NCI-H345 (cell line): ENCODE data around the gene CD81.
"Not testable (repeated sequence)": the region's sequence is repeated elsewhere in the genome, so short reads cannot be mapped to it uniquely, and the experiment has no call there.

Source experiments
- DNase-seq: peaks from one replicate; lab custom pipeline; 2025; lab: John Stamatoyannopoulos, UW

Gene CD81, protein sequence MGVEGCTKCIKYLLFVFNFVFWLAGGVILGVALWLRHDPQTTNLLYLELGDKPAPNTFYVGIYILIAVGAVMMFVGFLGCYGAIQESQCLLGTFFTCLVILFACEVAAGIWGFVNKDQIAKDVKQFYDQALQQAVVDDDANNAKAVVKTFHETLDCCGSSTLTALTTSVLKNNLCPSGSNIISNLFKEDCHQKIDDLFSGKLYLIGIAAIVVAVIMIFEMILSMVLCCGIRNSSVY

DNA sequence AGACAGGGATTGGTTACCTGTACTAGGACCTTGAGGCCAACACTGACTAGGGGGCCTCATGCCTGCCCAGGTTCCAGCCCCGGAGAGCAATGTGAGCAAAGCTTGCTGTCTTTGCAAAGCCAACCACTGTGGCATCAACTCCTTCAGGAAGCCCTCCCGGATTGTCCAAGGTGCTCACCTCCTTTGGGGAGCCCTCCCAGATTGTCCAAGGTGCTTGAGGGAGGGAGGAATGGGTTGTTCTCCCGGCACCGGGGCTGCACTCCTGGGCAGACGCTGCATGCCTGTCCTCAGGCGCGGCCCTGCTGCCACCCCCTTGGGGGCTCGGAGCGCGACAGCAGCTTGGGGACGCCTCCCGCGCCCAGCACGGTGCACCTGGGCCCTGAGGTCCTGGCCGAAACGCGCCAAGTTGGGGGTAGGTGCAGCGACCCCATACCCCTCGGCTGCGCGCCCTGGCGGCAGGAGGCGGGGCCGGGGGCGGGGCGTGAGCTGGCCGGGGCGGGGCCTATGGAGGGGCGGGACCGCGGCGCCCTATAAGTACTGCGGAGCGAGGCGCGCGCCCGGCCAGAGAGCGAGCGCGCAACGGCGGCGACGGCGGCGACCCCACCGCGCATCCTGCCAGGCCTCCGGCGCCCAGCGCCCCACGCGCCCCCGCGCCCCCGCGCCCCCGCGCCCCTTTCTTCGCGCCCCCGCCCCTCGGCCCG is at the start of gene CD81:
CD81 (plus strand) TSS at position 560 of the 701 bp plus-strand sequence. CDS start 240 bp downstream, outside the sequence.
- peak; percentile 9 for DNase-seq

DNA sequence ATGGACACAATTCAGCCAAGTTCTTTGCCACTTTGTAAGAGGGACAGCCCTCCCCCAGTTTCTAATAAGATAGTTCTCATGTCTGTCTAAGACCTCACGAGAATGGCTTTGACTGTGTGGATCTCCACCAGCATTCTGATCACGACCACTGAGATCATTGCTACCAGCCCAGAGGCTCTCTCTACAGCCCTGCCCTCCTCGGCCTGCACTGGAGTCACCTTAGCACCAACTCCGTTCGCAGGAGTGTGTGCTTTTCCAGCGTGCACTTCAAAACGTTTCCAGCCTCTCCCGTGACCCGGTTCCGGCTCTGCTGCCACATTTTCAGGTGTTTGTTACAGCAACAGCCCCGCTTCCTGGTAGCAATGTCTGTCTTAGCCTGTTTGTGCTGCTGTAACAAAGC is 49.1 kb upstream of the CD81 start:
- DNase-seq: no peak

DNA sequence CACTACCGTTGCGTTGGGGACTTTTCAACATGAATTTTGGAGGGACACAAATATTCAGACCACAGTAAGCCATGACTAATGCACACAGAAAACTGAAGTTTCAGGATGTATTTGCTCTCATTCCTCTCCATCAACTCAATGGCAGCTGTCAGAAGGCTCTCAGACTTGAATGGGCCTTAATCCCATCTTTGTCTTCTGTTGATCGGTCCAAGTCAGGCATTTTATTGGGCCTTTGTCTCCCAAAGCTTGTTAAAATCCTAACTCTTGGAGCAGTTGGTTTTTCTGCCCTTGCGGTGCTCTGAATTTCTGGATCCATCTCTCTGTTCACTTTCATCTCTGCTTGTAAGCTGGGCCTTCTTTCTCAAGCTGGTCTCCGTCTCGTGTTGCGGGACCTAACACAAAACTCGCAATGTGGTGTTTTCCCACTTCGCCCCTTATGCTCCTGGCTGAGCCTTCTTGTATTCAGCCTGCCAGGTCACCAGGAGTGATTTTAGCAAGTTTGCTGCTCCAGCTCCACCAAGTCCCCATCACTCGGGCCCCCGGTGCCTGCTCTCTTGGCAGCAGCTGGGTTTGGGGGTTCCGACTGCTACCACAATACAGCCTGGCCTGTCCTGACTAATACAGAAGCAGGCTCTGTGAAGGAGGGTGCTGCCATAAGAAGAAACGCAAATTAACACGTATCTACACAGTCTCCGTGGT is 48.3 kb upstream of the CD81 start:
- DNase-seq: no peak

DNA sequence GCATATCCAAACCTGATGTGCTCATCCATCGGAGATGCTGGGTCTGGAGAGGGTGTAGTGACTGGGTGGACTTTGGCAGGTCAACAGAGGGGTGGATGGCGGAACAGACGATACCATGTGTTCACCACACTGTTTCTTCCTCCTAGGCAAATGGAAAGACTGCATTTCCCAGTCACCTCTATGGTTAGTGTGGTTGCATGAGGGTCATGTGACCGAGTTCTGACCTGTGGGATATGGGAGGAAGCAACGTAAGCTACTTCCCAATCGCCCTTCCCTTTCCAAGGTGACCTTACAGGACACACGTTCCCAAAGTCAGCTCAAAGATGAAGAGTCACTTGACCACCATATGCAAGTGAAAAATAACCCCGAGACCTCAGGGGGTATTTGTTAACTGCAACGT is 47.6 kb upstream of the CD81 start:
- DNase-seq: no peak

DNA sequence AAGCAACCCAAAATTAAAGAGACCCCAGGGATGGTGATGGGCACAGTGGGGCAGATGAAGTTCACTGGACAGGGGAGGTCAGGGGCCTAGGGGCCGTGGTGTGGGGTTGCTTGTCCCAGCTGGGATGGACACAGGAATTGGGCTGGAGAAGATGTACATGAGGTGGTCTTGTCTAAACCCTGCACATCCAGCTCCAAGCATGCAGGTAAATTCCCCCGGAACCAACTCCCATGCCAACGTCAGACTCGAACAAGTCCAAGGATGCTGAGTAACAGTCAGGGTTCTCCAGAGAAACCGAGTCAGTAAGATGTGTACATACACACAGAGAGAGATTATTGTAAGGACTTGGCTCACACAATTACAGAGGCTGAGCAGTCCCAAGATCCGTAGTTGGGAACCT is 46.4 kb upstream of the CD81 start:
- DNase-seq: no peak

DNA sequence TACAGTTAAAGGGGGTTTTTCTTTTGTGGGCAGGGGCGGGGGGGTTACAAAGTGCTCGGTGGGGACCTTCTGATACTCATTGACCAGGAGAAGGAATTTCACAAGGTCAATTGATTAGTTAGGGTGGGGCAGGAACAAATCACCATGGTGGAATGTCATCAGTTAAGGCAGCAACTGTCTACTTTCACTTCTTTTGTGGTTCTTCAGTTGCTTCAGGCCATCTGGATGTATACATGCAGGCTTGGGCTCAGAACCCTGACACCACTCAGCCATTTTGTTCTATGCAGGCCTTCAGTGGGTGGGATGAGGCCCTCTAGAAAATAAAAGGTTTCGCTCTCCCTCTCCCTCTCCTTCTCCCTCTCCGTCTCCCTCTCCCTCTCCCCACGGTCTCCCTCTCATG is 45.7 kb upstream of the CD81 start:
- DNase-seq: no peak

DNA sequence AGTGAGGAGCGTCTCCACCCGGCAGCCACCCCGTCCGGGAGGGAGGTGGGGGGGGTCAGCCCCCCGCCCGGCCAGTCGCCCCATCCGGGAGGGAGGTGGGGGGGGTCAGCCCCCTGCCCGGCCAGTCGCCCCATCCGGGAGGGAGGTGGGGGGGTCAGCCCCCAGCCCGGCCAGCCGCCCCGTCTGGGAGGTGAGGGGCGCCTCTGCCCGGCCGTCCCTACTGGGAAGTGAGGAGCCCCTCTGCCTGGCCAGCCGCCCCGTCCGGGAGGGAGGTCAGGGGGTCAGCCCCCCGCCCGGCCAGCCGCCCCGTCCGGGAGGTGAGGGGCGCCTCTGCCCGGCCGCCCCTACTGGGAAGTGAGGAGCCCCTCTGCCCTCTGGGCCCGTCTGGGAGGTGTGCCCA is 44.5 kb upstream of the CD81 start:
- DNase-seq: not testable (repeated sequence)

DNA sequence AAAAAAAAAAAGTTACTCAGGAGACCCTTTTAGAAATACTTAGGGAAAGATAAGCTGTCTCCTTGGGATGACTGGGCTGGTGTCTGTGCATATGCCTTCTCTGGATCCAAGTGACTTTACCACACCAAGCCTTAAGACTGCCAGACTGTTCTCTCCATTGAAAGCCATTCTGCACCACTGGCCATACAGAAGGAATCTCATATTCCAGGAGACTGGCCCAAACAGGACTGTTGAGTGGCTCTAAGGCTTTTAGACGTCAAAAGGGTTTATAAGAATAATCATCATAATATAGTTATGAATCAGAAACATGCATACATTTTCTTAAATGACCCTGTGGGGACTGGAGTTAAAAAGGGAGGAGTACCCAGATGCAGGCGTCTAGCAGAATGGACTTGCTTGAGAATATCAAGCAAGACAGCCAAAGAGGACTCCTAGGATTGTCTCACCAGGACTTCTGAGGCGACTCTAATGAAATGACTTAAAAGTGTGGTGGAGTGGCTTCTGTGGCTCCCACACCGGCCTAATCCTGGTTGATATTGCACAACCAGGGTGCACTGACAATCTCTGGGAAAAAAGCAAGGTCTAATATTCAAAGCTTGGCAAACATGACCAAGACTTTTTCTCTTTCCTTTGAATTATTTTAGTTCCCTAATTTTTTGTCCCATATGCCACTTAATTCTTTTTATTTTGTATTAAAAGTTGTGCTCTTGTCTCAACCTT is 43.5 kb upstream of the CD81 start:
- DNase-seq: not testable (repeated sequence)

DNA sequence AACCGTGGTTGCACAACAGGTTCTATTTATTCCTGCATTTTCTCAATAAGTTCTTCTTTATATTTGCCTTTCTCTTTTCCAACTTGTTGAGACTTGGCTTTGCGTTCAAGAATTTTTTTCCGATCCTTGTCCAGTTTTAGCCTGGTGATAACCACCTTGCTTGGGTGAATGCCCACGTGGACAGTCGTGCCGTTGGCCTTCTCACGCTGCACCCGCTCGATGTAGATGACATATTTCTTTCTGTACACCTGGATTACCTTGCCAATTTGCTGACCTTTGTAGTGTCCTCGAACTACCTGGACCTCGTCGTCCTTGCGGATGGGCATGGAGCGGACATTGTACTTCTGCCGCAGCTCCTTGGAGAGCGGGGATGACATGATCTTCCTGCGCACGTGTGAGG is 41.8 kb upstream of the CD81 start:
- DNase-seq: not testable (repeated sequence)

DNA sequence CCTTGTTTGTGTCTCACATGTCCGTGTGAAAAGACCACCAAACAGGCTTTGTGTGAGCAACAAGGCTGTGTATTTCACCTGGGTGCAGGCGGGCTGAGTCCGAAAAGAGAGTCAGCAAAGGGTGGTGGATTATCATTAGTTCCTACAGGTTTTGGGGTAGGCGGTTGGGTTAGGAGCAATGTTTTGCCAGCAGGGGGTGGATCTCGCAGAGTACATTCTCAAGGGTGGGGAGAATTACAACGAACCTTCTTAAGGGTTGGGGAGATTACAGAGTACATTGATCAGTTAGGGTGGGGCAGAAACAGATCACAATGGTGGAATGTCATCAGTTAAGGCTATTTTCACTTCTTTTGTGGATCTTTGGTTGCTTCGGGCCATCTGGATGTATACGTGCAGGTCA is 38.4 kb upstream of the CD81 start:
- not testable (repeated sequence) for DNase-seq

DNA sequence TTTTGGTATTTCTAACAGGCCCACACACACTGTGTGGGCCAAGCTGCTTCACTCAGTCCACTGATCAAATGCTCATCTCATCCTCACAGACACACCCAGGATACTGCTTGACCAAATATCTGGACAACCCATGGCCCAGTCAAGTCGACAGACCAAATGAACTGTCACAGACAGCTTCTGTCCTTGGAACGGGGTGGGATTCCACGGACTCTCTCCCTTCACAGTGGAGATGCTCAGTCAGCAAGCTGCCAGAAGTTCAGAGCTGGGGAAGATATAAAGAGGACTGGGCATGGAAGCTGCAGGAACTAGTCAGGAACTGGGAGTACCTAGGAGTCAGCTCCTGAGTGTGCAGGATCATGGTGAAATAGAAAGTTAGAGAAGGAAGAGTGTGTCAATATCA is 34.6 kb upstream of the CD81 start:
- no peak for DNase-seq

DNA sequence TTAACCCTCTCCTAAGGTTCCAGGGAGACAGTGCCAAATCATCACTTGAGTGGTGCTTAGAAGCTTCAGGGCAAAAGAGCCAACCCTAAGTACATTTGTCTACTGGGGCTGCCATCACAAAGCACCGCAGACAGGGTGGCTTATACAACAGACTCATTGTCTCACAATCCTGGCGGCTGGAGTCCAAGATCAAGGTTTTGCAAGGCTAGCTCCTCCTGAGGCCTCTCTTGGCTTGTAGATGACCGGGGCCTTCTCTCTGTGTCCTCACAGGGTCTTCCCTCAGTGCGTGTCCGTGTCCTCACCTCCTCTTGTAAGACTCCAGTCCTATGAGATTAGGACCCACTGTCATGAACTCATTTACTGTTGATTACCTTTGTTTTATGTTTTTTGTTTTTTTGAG is 34.1 kb upstream of the CD81 start:
- DNase-seq: no peak

DNA sequence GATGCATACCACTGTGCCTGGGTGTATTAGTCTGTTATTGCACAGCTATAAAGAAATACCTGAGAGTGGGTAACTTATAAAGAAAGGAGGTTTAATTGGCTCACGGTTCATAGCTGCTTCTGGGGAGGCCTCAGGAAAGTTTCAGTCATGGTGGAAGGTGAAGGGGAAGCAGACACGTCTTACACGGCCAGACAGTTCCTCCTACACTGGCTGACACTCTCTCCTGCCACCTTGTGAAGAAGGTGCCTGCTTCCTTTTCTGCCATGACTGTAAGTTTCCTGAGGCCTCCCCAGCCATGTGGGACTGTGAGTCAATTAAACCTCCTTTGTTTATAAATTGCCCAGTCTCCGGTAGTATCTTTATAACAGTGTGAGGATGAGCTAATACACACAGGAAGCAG is 33.6 kb upstream of the CD81 start:
- no peak for DNase-seq

DNA sequence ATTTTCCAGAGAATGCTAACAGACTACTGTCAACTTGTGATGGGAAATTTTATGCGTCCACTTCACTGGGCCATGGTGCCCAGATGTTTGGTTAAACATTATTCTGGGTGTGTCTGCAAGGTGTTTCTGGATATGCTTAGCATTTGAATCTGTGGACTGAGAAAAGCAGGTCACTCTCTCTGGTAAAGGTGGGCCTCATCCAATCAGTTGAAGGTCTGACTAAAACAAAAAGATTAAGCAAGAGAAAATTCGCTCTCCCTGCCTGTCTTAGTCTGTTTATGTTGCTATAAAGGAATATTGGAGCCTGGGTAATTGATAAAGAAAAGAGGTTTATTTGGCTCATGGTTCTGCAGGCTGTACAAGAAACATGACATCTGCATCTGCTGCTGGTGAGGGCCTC is 32.1 kb upstream of the CD81 start:
- no peak for DNase-seq

DNA sequence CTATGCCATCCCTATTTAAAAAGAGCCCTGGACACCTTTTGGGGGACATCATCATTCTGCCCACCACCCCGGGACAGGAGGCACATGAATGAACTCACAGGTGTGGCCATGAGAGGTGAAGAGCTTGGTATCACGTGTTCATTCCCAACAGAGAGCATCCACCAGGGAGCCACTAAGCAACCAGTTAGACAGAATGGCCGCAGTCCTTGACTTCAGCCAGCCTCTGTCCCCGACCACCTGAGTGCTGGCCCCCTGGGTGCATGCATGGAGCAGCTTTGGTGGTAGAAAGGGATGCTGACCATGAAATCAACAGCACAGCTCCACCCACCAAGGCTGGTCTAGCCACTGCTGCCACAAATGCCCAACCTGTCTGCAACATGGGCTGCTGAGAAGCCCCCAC is 31.1 kb upstream of the CD81 start:
- DNase-seq: no peak

DNA sequence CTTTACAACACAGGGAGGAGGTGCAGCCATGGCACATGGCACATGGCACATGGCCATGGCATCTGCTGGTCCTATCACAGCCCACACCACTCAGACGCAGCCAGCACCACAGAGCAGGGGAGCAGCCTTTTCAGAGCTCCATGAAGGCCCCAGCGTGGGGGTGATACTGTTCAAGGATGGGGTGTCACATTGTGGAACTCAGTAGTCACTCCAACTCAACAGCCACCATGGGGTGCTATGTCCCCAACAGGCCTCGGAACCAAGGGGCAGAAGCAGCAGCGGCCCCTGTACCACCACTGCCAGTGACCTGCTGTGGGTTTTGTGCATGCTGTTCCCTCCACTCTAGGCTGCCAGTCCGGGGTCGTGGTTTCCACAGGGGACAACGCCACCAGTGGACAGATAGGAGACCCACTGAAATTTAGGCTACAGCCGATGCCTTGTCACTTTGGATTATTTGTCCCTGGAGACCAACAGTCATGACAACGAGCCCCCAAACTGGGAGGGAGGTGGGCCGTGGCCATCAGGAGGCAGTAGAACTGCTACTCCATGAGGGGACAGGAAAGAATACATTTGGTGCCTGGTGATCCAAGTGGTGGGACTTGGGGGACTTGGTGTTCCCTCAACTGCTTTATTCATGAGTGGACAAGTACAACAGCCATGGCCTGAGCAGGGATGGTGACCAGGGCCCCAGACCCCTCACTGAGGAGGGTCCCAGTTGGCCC is 30.4 kb upstream of the CD81 start:
- no peak for DNase-seq

DNA sequence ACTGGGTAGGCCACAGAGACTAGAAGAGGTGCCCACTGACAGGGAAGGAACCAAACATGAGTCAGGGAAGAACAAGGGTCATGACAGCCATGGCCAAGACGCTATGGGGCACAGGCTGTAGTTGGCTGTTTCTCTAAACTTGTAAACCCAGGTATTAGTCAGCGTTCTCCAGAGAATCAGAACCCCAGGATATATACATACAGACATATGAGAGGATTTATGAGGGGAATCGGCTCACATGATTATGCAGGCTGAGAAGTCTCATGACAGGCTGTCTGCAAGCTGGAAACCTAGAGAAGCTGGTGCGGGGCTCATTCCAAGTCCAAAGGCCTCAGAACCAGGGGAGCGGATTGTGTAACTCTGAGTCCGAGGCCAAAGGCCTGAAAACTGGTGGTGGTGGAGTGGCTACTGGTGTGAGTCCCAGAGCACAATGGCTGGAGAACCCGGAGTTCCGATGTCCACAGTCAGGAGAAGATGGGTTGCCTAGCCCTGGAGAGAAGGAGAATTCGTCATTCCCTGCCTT is 29.7 kb upstream of the CD81 start:
- DNase-seq: no peak

DNA sequence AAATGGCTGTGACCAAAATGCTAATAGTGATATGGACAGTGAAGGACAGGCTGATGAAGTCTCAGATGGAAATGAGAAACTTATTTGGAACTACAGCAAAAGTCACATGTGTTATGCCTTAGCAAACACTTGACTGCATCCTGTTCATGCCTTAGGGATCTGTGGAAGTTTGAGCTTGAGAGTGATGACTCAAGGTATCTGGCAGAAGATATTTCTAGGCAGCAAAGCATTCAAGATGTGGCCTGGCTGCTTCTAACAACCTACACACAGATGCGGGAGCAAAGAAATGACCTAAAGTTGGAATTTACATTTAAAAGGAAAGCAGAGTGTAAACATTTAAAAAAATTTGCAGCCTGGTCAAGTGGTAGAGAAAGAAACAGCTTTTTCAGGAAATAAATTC is 28.1 kb upstream of the CD81 start:
- DNase-seq: no peak

DNA sequence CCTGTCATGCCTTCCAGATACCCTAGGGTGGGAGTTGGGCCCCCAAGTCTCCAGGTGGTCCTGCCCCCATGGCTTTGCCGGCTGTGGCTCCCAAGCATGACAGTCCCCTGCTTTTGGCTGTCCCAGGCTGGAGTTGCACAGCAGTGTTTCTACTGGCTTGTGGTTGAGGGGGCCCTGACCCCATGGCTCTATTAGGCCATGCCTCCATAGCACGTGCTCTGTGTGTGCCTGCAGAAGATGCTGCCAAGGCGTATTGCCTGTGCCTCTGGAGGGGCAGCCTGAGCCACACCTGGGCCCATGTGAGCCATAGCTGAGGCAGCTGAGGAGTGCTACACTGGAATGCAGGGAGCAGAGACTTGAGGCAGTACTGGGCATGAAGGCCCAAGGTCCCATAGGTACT is 25.4 kb upstream of the CD81 start:
- no peak for DNase-seq

DNA sequence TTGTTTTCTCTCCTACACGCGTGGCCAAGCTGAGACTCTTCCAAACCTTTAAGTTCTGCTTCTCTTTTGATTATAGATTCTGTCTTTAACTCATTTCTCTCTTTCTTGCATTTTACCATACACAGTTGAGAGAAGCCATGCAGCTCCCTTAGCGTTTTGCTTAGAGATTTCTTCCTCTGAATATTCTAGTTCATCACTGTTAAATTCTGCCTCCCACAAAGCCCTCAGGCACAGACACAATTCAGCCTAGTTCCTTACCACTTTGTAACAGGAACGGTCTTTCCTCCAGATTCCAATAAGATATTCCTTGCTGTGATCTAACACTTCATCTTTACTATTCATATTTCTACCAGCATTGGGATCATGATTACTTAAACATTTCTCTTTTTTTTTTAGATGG is 24.7 kb upstream of the CD81 start:
- no peak for DNase-seq

DNA sequence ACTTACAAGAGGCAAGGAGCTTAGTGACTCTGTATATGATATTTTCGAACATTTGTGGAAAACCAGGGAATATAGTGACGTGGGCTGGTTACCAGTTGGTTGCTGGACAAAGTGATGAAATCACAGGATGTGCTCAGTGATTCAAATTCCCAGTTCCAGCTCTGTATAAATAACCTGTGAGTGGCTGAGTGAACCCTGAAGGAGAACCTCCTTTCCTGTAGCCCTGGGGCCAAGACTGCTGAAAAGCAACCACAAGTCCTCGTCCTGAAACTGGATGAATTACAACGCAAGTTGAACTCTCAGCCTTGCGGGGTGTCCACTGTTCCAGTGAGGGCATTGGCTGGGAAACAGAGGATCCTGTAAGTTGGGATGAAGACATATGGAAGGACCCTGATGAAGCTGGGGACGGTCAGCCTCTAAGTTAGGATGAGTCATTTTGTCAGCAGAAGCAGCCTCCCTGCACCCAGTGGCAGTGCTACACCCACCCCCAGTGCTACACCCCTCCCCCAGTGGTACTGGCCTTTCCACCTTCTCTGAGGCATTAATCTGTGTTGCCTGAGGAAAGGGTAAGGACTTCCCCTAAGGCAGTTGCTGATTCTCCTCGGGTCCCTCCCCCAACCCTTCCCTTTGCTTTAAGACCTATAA is 22.0 kb upstream of the CD81 start:
- no peak for DNase-seq
